AG04450 (cell line): ENCODE measurements around the gene DEPP1. TPM values are rescaled to one million over a fixed set of nuclear protein-coding genes. Genes with fewer than 3 reads are reported as not detected.

Source experiments
- CTCF ChIA-PET: fragments of 300-600, 350-600 bp; formaldehyde crosslinking; extraction: SDS; loops from one replicate; lab custom pipeline; 2022; ENCODE audit warnings: antibody characterized with exemption, inconsistent platforms; lab: Charles Lee
- POLR2A ChIA-PET: fragments of 350-600 bp; formaldehyde crosslinking; extraction: SDS; loops from one replicate; lab custom pipeline; 2021; ENCODE audit warnings: antibody characterized with exemption, inconsistent platforms; lab: Yijun Ruan, JAX
- DNase-seq: peaks from one replicate; pipeline ENCODE4 v3.0.0-alpha.2; 2011; ENCODE audit warnings: low read depth, low spot score
- H3K27ac ChIP-seq: one replicate; pipeline ENCODE4 v1.5.1; 2012; ENCODE audit warnings: low read depth, low read length, control low read depth
- H3K27me3 ChIP-seq: one replicate; pipeline ENCODE4 v1.6.0; 2012; ENCODE audit warnings: low read length; ENCODE audit not compliant: control insufficient read depth, insufficient read depth
- H3K4me3 ChIP-seq: 2 replicates; pipeline ENCODE4 v1.5.1; 2011; ENCODE audit warnings: mild to moderate bottlenecking, low read depth, low read length, control low read depth
- H3K9me3 ChIP-seq: 2 replicates; pipeline ENCODE4 v1.5.1; 2012; ENCODE audit warnings: low read length; ENCODE audit not compliant: control insufficient read depth, insufficient read depth
- CTCF ChIP-seq: IDR thresholded peaks from 2 replicates; pipeline ENCODE4 v1.5.1; 2011; ENCODE audit warnings: low read depth, low read length, control low read depth, inconsistent platforms
- polyA plus RNA-seq: library from polyadenylated mRNA; depleted of rRNA; stranded (reverse); fragments of >200 nt; gene quantifications from 2 replicates; pipeline ENCODE4 v1.2.3, GENCODE V29; 2011

DEPP1 gene
- polyA plus RNA-seq, 1 experiment: 31.1 TPM

- Histone ChIP-seq H3K27ac (peak overlapping the region; percentile 87), H3K4me3 (no peak overlapping the region), H3K9me3 (no peaks in the 10 kb centered on the region), H3K27me3 (no peaks in the 10 kb centered on the region)
- no peak for TF ChIP-seq CTCF
- POLR2A ChIA-PET: no interaction called here
- no peak for DNase-seq
- CTCF ChIA-PET: no interaction called here
Observed at GRCh38 chr10:44997105-44997748, 18.6 kb upstream of the DEPP1 start.

GRCh38 chr10:44995914-44996669 is 17.5 kb upstream of the DEPP1 start:
- no peaks in the 10 kb centered on the region for H3K9me3 ChIP-seq
- no peak for TF ChIP-seq CTCF
- CTCF ChIA-PET: interaction anchor here (1.6 to 2.6 kb wide), 2 partner anchors 63 to 132 kb away, joined by 4 to 25 read pairs; no protein-coding TSS in a partner anchor
- H3K27me3 ChIP-seq: no peaks in the 10 kb centered on the region
- POLR2A ChIA-PET: interaction anchor here (0.6 kb wide), 1 partner anchor 1189 kb away, joined by 5 read pairs; no protein-coding TSS in a partner anchor
- DNase-seq: no peak
- H3K27ac ChIP-seq: peak overlapping the region; percentile 87
- no peak overlapping the region for H3K4me3 ChIP-seq

GRCh38 chr10:44995581-44995913 is 16.9 kb upstream of the DEPP1 start:
- CTCF ChIA-PET: interaction anchor here (0.8 to 2.6 kb wide), 4 partner anchors 21 to 131 kb away, joined by 3 to 25 read pairs (median 4); no protein-coding TSS in a partner anchor
- TF ChIP-seq CTCF: no peak
- H3K27ac ChIP-seq: peak overlapping the region; percentile 87
- H3K4me3 ChIP-seq: no peak overlapping the region
- POLR2A ChIA-PET: interaction anchor here (0.6 kb wide), 1 partner anchor 1189 kb away, joined by 5 read pairs; no protein-coding TSS in a partner anchor
- H3K27me3 ChIP-seq: no peaks in the 10 kb centered on the region
- DNase-seq: no peak
- H3K9me3 ChIP-seq: no peaks in the 10 kb centered on the region

GRCh38 chr10:44994752-44995530 is 16.3 kb upstream of the DEPP1 start:
- no peak overlapping the region for H3K4me3 ChIP-seq
- DNase-seq: no peak
- no peak for TF ChIP-seq CTCF
- ChIA-PET CTCF (interaction anchor here (0.8 to 2.6 kb wide), 6 partner anchors 14 to 131 kb away, joined by 3 to 25 read pairs (median 4); no protein-coding TSS in a partner anchor), POLR2A (interaction anchor here (0.6 to 0.7 kb wide), 3 partner anchors 15 to 1188 kb away, joined by 4 to 7 read pairs (median 5); no protein-coding TSS in a partner anchor)
- H3K9me3 ChIP-seq: no peaks in the 10 kb centered on the region
- peak overlapping the region; percentile 87 for H3K27ac ChIP-seq
- no peaks in the 10 kb centered on the region for H3K27me3 ChIP-seq
